ENCODE data around the gene ANAPC1.
"Not testable (repeated sequence)": the region's sequence is repeated elsewhere in the genome, so short reads cannot be mapped to it uniquely, and the experiment has no call there.

Gene ANAPC1

GRCh38 chr2:111860005-111860404 lies 24.0 kb downstream of the ANAPC1 start:
- H3K36me3 ChIP-seq (ENCODE audit: control insufficient read depth in 1 of 2, insufficient read depth in 2 of 2, low read length in 2 of 2), result not testable (repeated sequence)

GRCh38 chr2:111852544-111852943 lies 31.4 kb downstream of the ANAPC1 start:
- H3K4me3 ChIP-seq (ENCODE audit: low read depth in 1 of 2, low read length in 2 of 2); H3K9me3 ChIP-seq (ENCODE audit: control insufficient read depth in 1 of 2, low read length in 2 of 2); H3K27ac ChIP-seq (ENCODE audit: low read length); H3K4me1 ChIP-seq (ENCODE audit: control insufficient read depth in 1 of 2, insufficient read depth in 2 of 2, low read length in 2 of 2); H3K36me3 ChIP-seq (ENCODE audit: control insufficient read depth in 1 of 2, insufficient read depth in 2 of 2, low read length in 2 of 2); H3K27me3 ChIP-seq (ENCODE audit: low read depth, low read length): not testable (repeated sequence)

More at GRCh38 chr2:111860005-111860404, 24.0 kb downstream of the ANAPC1 start:
- not testable (repeated sequence) for H3K4me3 ChIP-seq (ENCODE audit: low read depth in 1 of 2, low read length in 2 of 2); H3K9me3 ChIP-seq (ENCODE audit: control insufficient read depth in 1 of 2, low read length in 2 of 2); H3K4me1 ChIP-seq (ENCODE audit: control insufficient read depth in 1 of 2, insufficient read depth in 2 of 2, low read length in 2 of 2); H3K27ac ChIP-seq (ENCODE audit: low read length); H3K27me3 ChIP-seq (ENCODE audit: low read depth, low read length)

- H3K27ac ChIP-seq (ENCODE audit: low read length); H3K9me3 ChIP-seq (ENCODE audit: control insufficient read depth in 1 of 2, low read length in 2 of 2); H3K4me3 ChIP-seq (ENCODE audit: low read depth in 1 of 2, low read length in 2 of 2); H3K27me3 ChIP-seq (ENCODE audit: low read depth, low read length); H3K36me3 ChIP-seq (ENCODE audit: control insufficient read depth in 1 of 2, insufficient read depth in 2 of 2, low read length in 2 of 2); H3K4me1 ChIP-seq (ENCODE audit: control insufficient read depth in 1 of 2, insufficient read depth in 2 of 2, low read length in 2 of 2): not testable (repeated sequence)
Measured at GRCh38 chr2:111850646-111851045, 33.3 kb downstream of the ANAPC1 start.

- not testable (repeated sequence) for H3K27me3 ChIP-seq (ENCODE audit: low read depth, low read length); H3K4me3 ChIP-seq (ENCODE audit: low read depth in 1 of 2, low read length in 2 of 2); H3K36me3 ChIP-seq (ENCODE audit: control insufficient read depth in 1 of 2, insufficient read depth in 2 of 2, low read length in 2 of 2); H3K4me1 ChIP-seq (ENCODE audit: control insufficient read depth in 1 of 2, insufficient read depth in 2 of 2, low read length in 2 of 2); H3K9me3 ChIP-seq (ENCODE audit: control insufficient read depth in 1 of 2, low read length in 2 of 2); H3K27ac ChIP-seq (ENCODE audit: low read length)
Measured at GRCh38 chr2:111839625-111840282, 44.2 kb downstream of the ANAPC1 start.

- not testable (repeated sequence) for H3K9me3 ChIP-seq (ENCODE audit: control insufficient read depth in 1 of 2, low read length in 2 of 2); H3K27ac ChIP-seq (ENCODE audit: low read length); H3K36me3 ChIP-seq (ENCODE audit: control insufficient read depth in 1 of 2, insufficient read depth in 2 of 2, low read length in 2 of 2); H3K4me1 ChIP-seq (ENCODE audit: control insufficient read depth in 1 of 2, insufficient read depth in 2 of 2, low read length in 2 of 2); H3K27me3 ChIP-seq (ENCODE audit: low read depth, low read length); H3K4me3 ChIP-seq (ENCODE audit: low read depth in 1 of 2, low read length in 2 of 2)
Measured at GRCh38 chr2:111838992-111839391, 45.0 kb downstream of the ANAPC1 start.

GRCh38 chr2:111834221-111834620 lies 49.8 kb downstream of the ANAPC1 start:
- H3K9me3 ChIP-seq (ENCODE audit: control insufficient read depth in 1 of 2, low read length in 2 of 2); H3K4me1 ChIP-seq (ENCODE audit: control insufficient read depth in 1 of 2, insufficient read depth in 2 of 2, low read length in 2 of 2); H3K27me3 ChIP-seq (ENCODE audit: low read depth, low read length): not testable (repeated sequence)

GRCh38 chr2:111830479-111830878 lies 53.5 kb downstream of the ANAPC1 start:
- not testable (repeated sequence) for H3K4me3 ChIP-seq (ENCODE audit: low read depth in 1 of 2, low read length in 2 of 2); H3K27ac ChIP-seq (ENCODE audit: low read length); H3K36me3 ChIP-seq (ENCODE audit: control insufficient read depth in 1 of 2, insufficient read depth in 2 of 2, low read length in 2 of 2); H3K27me3 ChIP-seq (ENCODE audit: low read depth, low read length); H3K9me3 ChIP-seq (ENCODE audit: control insufficient read depth in 1 of 2, low read length in 2 of 2); H3K4me1 ChIP-seq (ENCODE audit: control insufficient read depth in 1 of 2, insufficient read depth in 2 of 2, low read length in 2 of 2)

More at GRCh38 chr2:111834221-111834620, 49.8 kb downstream of the ANAPC1 start:
- not testable (repeated sequence) for H3K4me3 ChIP-seq (ENCODE audit: low read depth in 1 of 2, low read length in 2 of 2); H3K27ac ChIP-seq (ENCODE audit: low read length)
- peaks cover 0 to 13% of the 10 kb centered on the region in 2 donors for H3K36me3 ChIP-seq (ENCODE audit: control insufficient read depth in 1 of 2, insufficient read depth in 2 of 2, low read length in 2 of 2)

- H3K4me3 ChIP-seq (ENCODE audit: low read depth in 1 of 2, low read length in 2 of 2); H3K9me3 ChIP-seq (ENCODE audit: control insufficient read depth in 1 of 2, low read length in 2 of 2); H3K27ac ChIP-seq (ENCODE audit: low read length); H3K4me1 ChIP-seq (ENCODE audit: control insufficient read depth in 1 of 2, insufficient read depth in 2 of 2, low read length in 2 of 2); H3K27me3 ChIP-seq (ENCODE audit: low read depth, low read length): not testable (repeated sequence)
- peaks cover 0 to 15% of the 10 kb centered on the region in 2 donors for H3K36me3 ChIP-seq (ENCODE audit: control insufficient read depth in 1 of 2, insufficient read depth in 2 of 2, low read length in 2 of 2)
Measured at GRCh38 chr2:111828217-111828766, 55.7 kb downstream of the ANAPC1 start.

GRCh38 chr2:111812970-111813622 lies 70.9 kb downstream of the ANAPC1 start:
- not testable (repeated sequence) for H3K4me1 ChIP-seq (ENCODE audit: control insufficient read depth in 1 of 2, insufficient read depth in 2 of 2, low read length in 2 of 2); H3K27me3 ChIP-seq (ENCODE audit: low read depth, low read length); H3K27ac ChIP-seq (ENCODE audit: low read length); H3K4me3 ChIP-seq (ENCODE audit: low read depth in 1 of 2, low read length in 2 of 2); H3K36me3 ChIP-seq (ENCODE audit: control insufficient read depth in 1 of 2, insufficient read depth in 2 of 2, low read length in 2 of 2); H3K9me3 ChIP-seq (ENCODE audit: control insufficient read depth in 1 of 2, low read length in 2 of 2)

- not testable (repeated sequence) for H3K36me3 ChIP-seq (ENCODE audit: control insufficient read depth in 1 of 2, insufficient read depth in 2 of 2, low read length in 2 of 2); H3K4me3 ChIP-seq (ENCODE audit: low read depth in 1 of 2, low read length in 2 of 2); H3K4me1 ChIP-seq (ENCODE audit: control insufficient read depth in 1 of 2, insufficient read depth in 2 of 2, low read length in 2 of 2); H3K27me3 ChIP-seq (ENCODE audit: low read depth, low read length); H3K27ac ChIP-seq (ENCODE audit: low read length); H3K9me3 ChIP-seq (ENCODE audit: control insufficient read depth in 1 of 2, low read length in 2 of 2)
Measured at GRCh38 chr2:111790633-111791032, 93.4 kb downstream of the ANAPC1 start.

GRCh38 chr2:111784081-111784480 lies 99.9 kb downstream of the ANAPC1 start:
- not testable (repeated sequence) for H3K4me3 ChIP-seq (ENCODE audit: low read depth in 1 of 2, low read length in 2 of 2); H3K27me3 ChIP-seq (ENCODE audit: low read depth, low read length); H3K27ac ChIP-seq (ENCODE audit: low read length); H3K9me3 ChIP-seq (ENCODE audit: control insufficient read depth in 1 of 2, low read length in 2 of 2); H3K36me3 ChIP-seq (ENCODE audit: control insufficient read depth in 1 of 2, insufficient read depth in 2 of 2, low read length in 2 of 2); H3K4me1 ChIP-seq (ENCODE audit: control insufficient read depth in 1 of 2, insufficient read depth in 2 of 2, low read length in 2 of 2)

GRCh38 chr2:111782195-111782594 lies 101.8 kb downstream of the ANAPC1 start:
- H3K27ac ChIP-seq (ENCODE audit: low read length); H3K4me1 ChIP-seq (ENCODE audit: control insufficient read depth in 1 of 2, insufficient read depth in 2 of 2, low read length in 2 of 2); H3K9me3 ChIP-seq (ENCODE audit: control insufficient read depth in 1 of 2, low read length in 2 of 2); H3K36me3 ChIP-seq (ENCODE audit: control insufficient read depth in 1 of 2, insufficient read depth in 2 of 2, low read length in 2 of 2); H3K4me3 ChIP-seq (ENCODE audit: low read depth in 1 of 2, low read length in 2 of 2); H3K27me3 ChIP-seq (ENCODE audit: low read depth, low read length): not testable (repeated sequence)
